Memory B cell (primary cell): ENCODE measurements around the gene SDF4.
A peak's percentile ranks its signal among the peaks of the same experiment; 100 is the strongest.

ENCODE experiments used
- ATAC-seq: fragments of 150-1000 bp; cut with Tn5 transposase; 2 replicates; pipeline ENCODE4 v1.10.0; 2021; ENCODE audit warnings: low read depth, mild to moderate bottlenecking, moderate library complexity
- DNase-seq, 2 donors: peaks; one replicate each; pipeline ENCODE4 v3.0.0; 2022; ENCODE audit warnings: low spot score in 2 of 2
- H3K27ac Mint-ChIP-seq: one replicate; pipeline ENCODE4 v1.8.0; 2022; ENCODE audit warnings: mild to moderate bottlenecking, moderate library complexity, mixed read lengths
- H3K27me3 Mint-ChIP-seq: one replicate; pipeline ENCODE4 v1.8.0; 2022; ENCODE audit warnings: mixed read lengths
- H3K36me3 Mint-ChIP-seq: one replicate; pipeline ENCODE4 v1.8.0; 2022; ENCODE audit warnings: mild to moderate bottlenecking, mixed read lengths
- H3K4me1 Mint-ChIP-seq: one replicate; pipeline ENCODE4 v1.8.0; 2022; ENCODE audit warnings: mixed read lengths
- H3K4me3 Mint-ChIP-seq: one replicate; pipeline ENCODE4 v1.8.0; 2022; ENCODE audit warnings: mild to moderate bottlenecking, moderate library complexity, mixed read lengths
- H3K9me3 Mint-ChIP-seq: one replicate; pipeline ENCODE4 v1.8.0; 2022; ENCODE audit warnings: mixed read lengths

The SDF4 gene

GRCh38 chr1:1241588-1242219 is 9.9 kb upstream of the SDF4 start:
- no peak overlapping the region for H3K4me3 Mint-ChIP-seq
- H3K27ac Mint-ChIP-seq, result no peak overlapping the region
- H3K36me3 Mint-ChIP-seq, result no peaks in the 10 kb centered on the region
- H3K27me3 Mint-ChIP-seq, result peaks cover 10% of the 10 kb centered on the region
- H3K9me3 Mint-ChIP-seq, result no peaks in the 10 kb centered on the region
- ATAC-seq (no peak), DNase-seq (no peak)
- no peaks in the 10 kb centered on the region for H3K4me1 Mint-ChIP-seq

- no peaks in the 10 kb centered on the region for H3K36me3 Mint-ChIP-seq
- no peak overlapping the region for H3K27ac Mint-ChIP-seq
- peaks cover 10% of the 10 kb centered on the region for H3K27me3 Mint-ChIP-seq
- H3K9me3 Mint-ChIP-seq, result no peaks in the 10 kb centered on the region
- ATAC-seq (no peak), DNase-seq (no peak)
- no peak overlapping the region for H3K4me3 Mint-ChIP-seq
- no peaks in the 10 kb centered on the region for H3K4me1 Mint-ChIP-seq
Observed at GRCh38 chr1:1240822-1241587, 9.2 kb upstream of the SDF4 start.

GRCh38 chr1:1240348-1240732 is 8.5 kb upstream of the SDF4 start:
- no peaks in the 10 kb centered on the region for H3K9me3 Mint-ChIP-seq
- ATAC-seq (no peak), DNase-seq (no peak)
- H3K36me3 Mint-ChIP-seq, result no peaks in the 10 kb centered on the region
- peaks cover 10% of the 10 kb centered on the region for H3K27me3 Mint-ChIP-seq
- H3K4me3 Mint-ChIP-seq, result no peak overlapping the region
- H3K4me1 Mint-ChIP-seq, result no peaks in the 10 kb centered on the region
- H3K27ac Mint-ChIP-seq, result no peak overlapping the region

- Mint-ChIP-seq H3K27me3 (peaks cover 10% of the 10 kb centered on the region), H3K9me3 (no peaks in the 10 kb centered on the region), H3K36me3 (no peaks in the 10 kb centered on the region), H3K4me3 (no peak overlapping the region), H3K27ac (no peak overlapping the region), H3K4me1 (no peaks in the 10 kb centered on the region)
- no peak for ATAC-seq
- no peak for DNase-seq
Observed at GRCh38 chr1:1239614-1240347, 8.0 kb upstream of the SDF4 start.

GRCh38 chr1:1239227-1239613 is 7.4 kb upstream of the SDF4 start:
- no peaks in the 10 kb centered on the region for H3K36me3 Mint-ChIP-seq

GRCh38 chr1:1238702-1239178 is 6.9 kb upstream of the SDF4 start:
- H3K36me3 Mint-ChIP-seq, result no peaks in the 10 kb centered on the region
- H3K4me3 Mint-ChIP-seq, result no peak overlapping the region
- DNase-seq, result no peak
- no peak for ATAC-seq
- H3K4me1 Mint-ChIP-seq, result peaks cover 7% of the 10 kb centered on the region
- no peaks in the 10 kb centered on the region for H3K9me3 Mint-ChIP-seq
- no peak overlapping the region for H3K27ac Mint-ChIP-seq
- H3K27me3 Mint-ChIP-seq, result peaks cover 10% of the 10 kb centered on the region

More at GRCh38 chr1:1239227-1239613, 7.4 kb upstream of the SDF4 start:
- Mint-ChIP-seq H3K4me1 (peaks cover 5% of the 10 kb centered on the region), H3K4me3 (no peak overlapping the region), H3K9me3 (no peaks in the 10 kb centered on the region), H3K27ac (no peak overlapping the region), H3K27me3 (peaks cover 10% of the 10 kb centered on the region)
- DNase-seq, result no peak
- no peak for ATAC-seq

DNA sequence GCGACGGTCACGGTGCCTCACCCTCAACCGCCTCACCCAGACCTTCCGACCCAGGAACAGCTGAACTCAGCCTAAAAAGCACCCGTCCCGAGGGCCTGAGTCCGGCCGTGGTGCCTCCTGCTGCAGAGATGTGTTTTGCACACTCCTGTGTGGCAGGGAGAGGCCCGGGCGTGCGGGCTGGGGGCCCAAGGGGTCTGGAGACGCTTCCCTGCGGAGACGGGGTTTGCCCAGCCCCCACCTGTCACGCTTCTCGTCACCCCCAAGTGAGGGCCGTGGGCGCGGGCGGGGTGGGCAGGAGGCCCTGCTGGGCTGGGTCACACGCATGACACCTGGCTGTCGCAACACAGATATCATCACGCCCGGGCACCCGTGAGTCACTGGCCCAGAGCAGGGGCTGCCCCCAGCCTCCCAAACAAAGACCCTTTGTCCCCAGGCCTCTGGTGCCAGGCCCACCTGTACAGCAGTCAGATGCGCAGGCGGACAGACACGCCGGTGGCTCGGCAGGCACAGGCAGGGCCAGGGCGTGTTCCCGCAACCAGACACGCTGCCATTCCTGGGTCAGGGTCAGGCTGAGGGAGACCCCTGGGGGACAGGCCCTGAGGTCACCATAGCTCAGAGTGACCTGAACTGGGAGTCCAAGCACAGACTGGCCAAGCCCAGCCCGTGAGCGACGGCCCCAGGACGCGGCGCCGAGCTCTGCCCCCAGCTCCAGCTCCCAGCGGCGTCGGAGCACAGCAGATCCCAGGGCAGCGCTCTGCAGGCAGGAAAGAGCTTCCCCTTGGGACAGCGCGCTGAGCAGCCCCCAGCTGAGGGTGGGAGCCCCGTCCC is 6.3 kb upstream of the SDF4 start:
- no peaks in the 10 kb centered on the region for H3K9me3 Mint-ChIP-seq
- H3K27me3 Mint-ChIP-seq, result peaks cover 10% of the 10 kb centered on the region
- DNase-seq (no peak), ATAC-seq (peak; percentile 66)
- H3K4me3 Mint-ChIP-seq, result peak overlapping the region; percentile 27
- H3K27ac Mint-ChIP-seq, result no peak overlapping the region
- H3K4me1 Mint-ChIP-seq, result peaks cover 10% of the 10 kb centered on the region
- no peaks in the 10 kb centered on the region for H3K36me3 Mint-ChIP-seq

- ATAC-seq, result no peak
- peak overlapping the region; percentile 27 for H3K4me3 Mint-ChIP-seq
- DNase-seq, result no peak
- no peak overlapping the region for H3K27ac Mint-ChIP-seq
- peaks cover 10% of the 10 kb centered on the region for H3K4me1 Mint-ChIP-seq
- peaks cover 10% of the 10 kb centered on the region for H3K27me3 Mint-ChIP-seq
- H3K36me3 Mint-ChIP-seq, result no peaks in the 10 kb centered on the region
- H3K9me3 Mint-ChIP-seq, result no peaks in the 10 kb centered on the region
Observed at GRCh38 chr1:1236945-1237873, 5.4 kb upstream of the SDF4 start.

GRCh38 chr1:1236176-1236763 is 4.5 kb upstream of the SDF4 start:
- ATAC-seq (no peak), DNase-seq (no peak)
- H3K4me1 Mint-ChIP-seq, result peaks cover 10% of the 10 kb centered on the region
- no peaks in the 10 kb centered on the region for H3K36me3 Mint-ChIP-seq
- peaks cover 8% of the 10 kb centered on the region for H3K27me3 Mint-ChIP-seq
- H3K9me3 Mint-ChIP-seq, result no peaks in the 10 kb centered on the region
- no peak overlapping the region for H3K4me3 Mint-ChIP-seq
- no peak overlapping the region for H3K27ac Mint-ChIP-seq

DNA sequence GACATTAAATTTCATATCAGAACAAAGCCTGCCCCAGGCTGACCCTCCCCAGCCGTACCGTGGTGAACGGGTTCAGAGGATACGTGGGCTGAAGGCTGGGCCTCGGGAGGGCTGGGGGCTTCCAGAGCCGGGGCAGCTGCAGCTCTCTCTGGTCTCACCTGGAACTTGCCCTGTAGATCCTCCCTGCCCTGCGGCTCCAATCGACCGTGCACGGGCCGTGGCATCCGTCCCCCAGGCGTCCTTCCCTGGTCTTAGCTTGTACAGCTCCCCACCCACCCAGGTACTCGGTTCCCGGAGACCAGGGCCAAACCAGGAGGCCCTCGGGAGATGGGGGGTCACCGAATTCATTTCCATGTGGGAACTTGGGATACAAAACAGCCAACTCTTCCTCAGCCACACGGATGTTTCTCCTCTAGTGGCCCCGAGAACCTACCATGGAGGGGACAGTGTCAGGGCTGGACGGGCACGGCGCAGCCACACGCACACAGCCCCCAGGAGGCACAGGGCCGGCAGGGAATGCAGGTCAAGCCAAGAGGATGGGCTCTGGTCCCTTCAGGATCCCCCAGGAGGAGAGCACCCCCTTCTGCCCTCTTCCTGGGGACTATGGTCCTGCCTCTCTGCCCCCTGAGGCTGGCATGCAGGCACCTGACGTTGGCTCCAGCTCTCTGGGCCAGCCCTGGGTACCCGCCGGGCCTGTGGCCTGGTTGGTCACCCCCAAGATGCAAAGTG is 3.4 kb upstream of the SDF4 start:
- H3K4me3 Mint-ChIP-seq, result no peak overlapping the region
- no peaks in the 10 kb centered on the region for H3K36me3 Mint-ChIP-seq
- H3K27ac Mint-ChIP-seq, result no peak overlapping the region
- ATAC-seq (no peak), DNase-seq (no peak)
- H3K4me1 Mint-ChIP-seq, result peaks cover 13% of the 10 kb centered on the region
- no peaks in the 10 kb centered on the region for H3K9me3 Mint-ChIP-seq
- peaks cover 6% of the 10 kb centered on the region for H3K27me3 Mint-ChIP-seq

DNA sequence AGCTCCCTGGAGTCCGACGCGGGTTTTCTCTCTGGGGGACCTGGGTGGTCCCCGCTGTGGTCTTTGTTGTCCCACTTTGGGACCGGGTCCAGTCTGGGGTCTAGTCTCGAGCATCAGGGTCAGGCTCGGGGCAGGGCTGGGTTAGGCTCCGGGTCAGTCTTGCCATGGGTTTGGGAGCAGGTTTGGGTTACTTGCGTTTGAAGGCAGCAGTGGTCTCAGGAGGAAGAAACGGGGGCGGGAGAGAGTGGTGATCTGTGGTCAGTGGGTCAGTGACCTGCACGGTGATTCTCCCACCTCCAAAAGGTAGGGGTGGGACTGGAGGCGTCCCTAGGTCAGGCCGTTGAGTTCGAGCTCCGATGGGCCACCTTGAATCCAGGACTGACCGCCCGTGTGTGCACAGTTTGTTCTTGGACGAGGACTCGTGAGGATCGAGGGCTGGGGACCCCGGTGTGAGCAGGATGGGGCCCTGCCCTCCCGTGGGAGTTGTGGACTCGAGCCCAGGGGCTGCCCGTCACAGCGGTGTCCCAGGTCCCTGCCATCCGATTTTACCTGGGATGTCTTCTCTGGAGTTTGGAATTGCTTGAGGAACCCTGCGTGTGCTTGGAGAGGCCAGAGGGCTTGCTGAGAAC is 2.5 kb upstream of the SDF4 start:
- H3K27me3 Mint-ChIP-seq, result peaks cover 2% of the 10 kb centered on the region
- ATAC-seq (no peak), DNase-seq (no peak)
- H3K36me3 Mint-ChIP-seq, result peaks cover 5% of the 10 kb centered on the region
- no peak overlapping the region for H3K27ac Mint-ChIP-seq
- H3K4me3 Mint-ChIP-seq, result no peak overlapping the region
- no peaks in the 10 kb centered on the region for H3K9me3 Mint-ChIP-seq
- H3K4me1 Mint-ChIP-seq, result peaks cover 21% of the 10 kb centered on the region

DNA sequence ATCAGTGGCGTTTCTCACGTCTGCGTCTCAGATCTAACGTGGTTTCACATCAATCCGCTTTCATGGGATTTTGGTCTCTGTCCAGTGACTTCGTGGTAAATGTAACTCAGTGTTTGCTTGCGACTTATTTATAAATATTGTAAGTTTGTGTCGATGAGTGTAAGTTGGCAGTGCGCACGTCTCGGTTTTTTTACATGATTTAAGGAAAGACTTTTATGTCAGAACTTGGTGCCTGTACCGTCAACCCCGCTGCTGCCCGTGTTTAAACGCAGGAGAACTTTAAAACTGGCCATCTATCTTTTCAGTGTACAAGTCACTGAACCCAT is 1.7 kb upstream of the SDF4 start:
- no peaks in the 10 kb centered on the region for H3K9me3 Mint-ChIP-seq
- DNase-seq (no peak), ATAC-seq (no peak)
- H3K4me3 Mint-ChIP-seq, result peak overlapping the region; percentile 77
- H3K27me3 Mint-ChIP-seq, result peaks cover 2% of the 10 kb centered on the region
- H3K27ac Mint-ChIP-seq, result no peak overlapping the region
- H3K4me1 Mint-ChIP-seq, result peaks cover 21% of the 10 kb centered on the region
- H3K36me3 Mint-ChIP-seq, result peaks cover 5% of the 10 kb centered on the region
